Measurements from ENCODE around the gene KRTAP10-2. TPM values are rescaled to one million over a fixed set of nuclear protein-coding genes. Genes with fewer than 3 reads are reported as not detected.
"Not testable (repeated sequence)": the region's sequence is repeated elsewhere in the genome, so short reads cannot be mapped to it uniquely, and the experiment has no call there.

The KRTAP10-2 gene
- polyA plus RNA-seq, 1 donor = not detected

GRCh38 chr21:44514218-44514520, 37.1 kb downstream of the KRTAP10-2 start:
- DNase-seq (ENCODE audit: low read depth) = no peak

GRCh38 chr21:44513389-44514217, 37.7 kb downstream of the KRTAP10-2 start:
- DNase-seq (ENCODE audit: low read depth) = no peak

- no peak for DNase-seq (ENCODE audit: low read depth)
Observed at GRCh38 chr21:44512496-44513388, 38.6 kb downstream of the KRTAP10-2 start.

GRCh38 chr21:44511938-44512275, 39.4 kb downstream of the KRTAP10-2 start:
- DNase-seq (ENCODE audit: low read depth) = no peak

- DNase-seq (ENCODE audit: low read depth) = no peak
Observed at GRCh38 chr21:44511219-44511937, 39.9 kb downstream of the KRTAP10-2 start.

GRCh38 chr21:44510508-44511218, 40.6 kb downstream of the KRTAP10-2 start:
- DNase-seq (ENCODE audit: low read depth) = no peak

GRCh38 chr21:44510109-44510507, 41.2 kb downstream of the KRTAP10-2 start:
- no peak for DNase-seq (ENCODE audit: low read depth)

- no peak for DNase-seq (ENCODE audit: low read depth)
Observed at GRCh38 chr21:44509539-44509938, 41.8 kb downstream of the KRTAP10-2 start.

GRCh38 chr21:44508711-44509445, 42.4 kb downstream of the KRTAP10-2 start:
- DNase-seq (ENCODE audit: low read depth) = no peak

GRCh38 chr21:44508426-44508710, 42.9 kb downstream of the KRTAP10-2 start:
- no peak for DNase-seq (ENCODE audit: low read depth)

- no peak for DNase-seq (ENCODE audit: low read depth)
Observed at GRCh38 chr21:44507673-44508425, 43.5 kb downstream of the KRTAP10-2 start.

GRCh38 chr21:44506279-44507255, 44.7 kb downstream of the KRTAP10-2 start:
- DNase-seq (ENCODE audit: low read depth) = no peak

GRCh38 chr21:44505673-44506278, 45.5 kb downstream of the KRTAP10-2 start:
- DNase-seq (ENCODE audit: low read depth) = no peak

- no peak for DNase-seq (ENCODE audit: low read depth)
Observed at GRCh38 chr21:44503901-44504399, 47.4 kb downstream of the KRTAP10-2 start.

- not testable (repeated sequence) for DNase-seq (ENCODE audit: low read depth)
Observed at GRCh38 chr21:44503006-44503889, 48.1 kb downstream of the KRTAP10-2 start.

- no peak for DNase-seq (ENCODE audit: low read depth)
Observed at GRCh38 chr21:44502171-44502958, 48.9 kb downstream of the KRTAP10-2 start.
